B cell (primary cell): ENCODE data around the gene TBX1.

Experiments
- CTCF ChIP-seq: fragments of 200-600 bp; IDR thresholded peaks from one replicate; pipeline ENCODE4 v1.8.0; 2022; ENCODE audit warnings: antibody characterized with exemption, mild to moderate bottlenecking
- EZH2 ChIP-seq: IDR thresholded peaks from 2 replicates; pipeline ENCODE4 v1.6.1; 2012; ENCODE audit warnings: borderline replicate concordance, low read depth, mild to moderate bottlenecking, moderate library complexity, low read length; ENCODE audit not compliant: insufficient read depth, poor library complexity, severe bottlenecking

GRCh38 chr22:19728836-19729235 lies 31.7 kb upstream of the TBX1 start:
- TF ChIP-seq CTCF (no peak), EZH2 (no peak)
